OCI-LY3 (cell line): Measurements from ENCODE around the gene MB21D2.

Source experiments
- CTCF ChIP-seq: fragments of 200-600, 300-600 bp; sonication (generic); IDR thresholded peaks from 2 replicates; pipeline ENCODE4 v1.5.1; 2014; ENCODE audit warnings: antibody characterized with exemption, low read length, low read depth
- EZH2phosphoT487 ChIP-seq: fragments of 200-600 bp; shearing (Covaris generic); IDR thresholded peaks from 2 replicates; pipeline ENCODE4 v1.6.1; 2018; ENCODE audit warnings: antibody characterized with exemption, mixed run types, low read depth

GRCh38 chr3:192892981-192893700 is 24.5 kb downstream of the MB21D2 start:
- TF ChIP-seq CTCF (no peak), EZH2phosphoT487 (no peak)
